H9 (cell line): ENCODE data around the gene TMED7. TPM values are rescaled to one million over a fixed set of nuclear protein-coding genes. Genes with fewer than 3 reads are reported as not detected.

Experiments
- DNase-seq: peaks from one replicate; pipeline ENCODE4 v3.0.0-alpha.2; 2017
- H2AFZ ChIP-seq: one replicate; pipeline ENCODE4 v1.6.1; 2013; ENCODE audit warnings: mild to moderate bottlenecking, low read length, control low read depth, moderate library complexity
- H2AK5ac ChIP-seq: 2 replicates; pipeline ENCODE4 v1.6.1; 2013; ENCODE audit warnings: low read length, control low read depth, mixed read lengths; ENCODE audit not compliant: insufficient read length
- H2BK120ac ChIP-seq: one replicate; pipeline ENCODE4 v1.6.1; 2013; ENCODE audit warnings: low read depth, mild to moderate bottlenecking, low read length, control low read depth, inconsistent platforms; ENCODE audit not compliant: poor library complexity, severe bottlenecking
- H2BK12ac ChIP-seq: 2 replicates; pipeline ENCODE4 v1.6.1; 2013; ENCODE audit warnings: low read length, control low read depth, mixed read lengths, low read depth; ENCODE audit not compliant: insufficient read length
- H2BK15ac ChIP-seq: 2 replicates; pipeline ENCODE4 v1.6.1; 2013; ENCODE audit warnings: low read depth, low read length, control low read depth
- H2BK20ac ChIP-seq: one replicate; pipeline ENCODE4 v1.6.1; 2013; ENCODE audit warnings: low read depth, mild to moderate bottlenecking, low read length, control low read depth, inconsistent platforms; ENCODE audit not compliant: poor library complexity, severe bottlenecking
- H2BK5ac ChIP-seq: 2 replicates; pipeline ENCODE4 v1.6.1; 2013; ENCODE audit warnings: low read length, control low read depth, mixed read lengths; ENCODE audit not compliant: insufficient read length
- H3K14ac ChIP-seq: 2 replicates; pipeline ENCODE4 v1.6.1; 2013; ENCODE audit warnings: low read length, control low read depth; ENCODE audit not compliant: insufficient read depth
- H3K18ac ChIP-seq: 2 replicates; pipeline ENCODE4 v1.6.1; 2013; ENCODE audit warnings: low read depth, mild to moderate bottlenecking, mixed read lengths, low read length, control low read depth; ENCODE audit not compliant: insufficient read length
- H3K23ac ChIP-seq: 2 replicates; pipeline ENCODE4 v1.6.1; 2013; ENCODE audit warnings: low read length, control low read depth, mixed read lengths, low read depth; ENCODE audit not compliant: insufficient read length
- H3K23me2 ChIP-seq: 2 replicates; pipeline ENCODE4 v1.6.1; 2013; ENCODE audit warnings: low read depth, mild to moderate bottlenecking, mixed read lengths, low read length, control low read depth; ENCODE audit not compliant: insufficient read length, poor library complexity, severe bottlenecking
- H3K27ac ChIP-seq: 2 replicates; pipeline ENCODE4 v1.5.1; 2013; ENCODE audit warnings: low read length, control low read depth, mixed read lengths, low read depth; ENCODE audit not compliant: insufficient read length
- H3K27me3 ChIP-seq: 2 replicates; pipeline ENCODE4 v1.6.1; 2013; ENCODE audit warnings: low read length, control low read depth, inconsistent platforms; ENCODE audit not compliant: insufficient read depth
- H3K4ac ChIP-seq: 2 replicates; pipeline ENCODE4 v1.6.1; 2013; ENCODE audit warnings: low read depth, mild to moderate bottlenecking, control low read depth, inconsistent platforms, low read length, moderate library complexity
- H3K4me1 ChIP-seq: 2 replicates; pipeline ENCODE4 v1.6.1; 2013; ENCODE audit warnings: low read length, control low read depth, inconsistent platforms; ENCODE audit not compliant: insufficient read depth
- H3K4me2 ChIP-seq: 2 replicates; pipeline ENCODE4 v1.6.1; 2013; ENCODE audit warnings: low read length, control low read depth, mixed read lengths; ENCODE audit not compliant: insufficient read length, insufficient read depth
- H3K56ac ChIP-seq: 2 replicates; pipeline ENCODE4 v1.6.1; 2013; ENCODE audit warnings: low read depth, mild to moderate bottlenecking, mixed read lengths, low read length, control low read depth; ENCODE audit not compliant: insufficient read length
- H3K79me1 ChIP-seq: 2 replicates; pipeline ENCODE4 v1.6.1; 2013; ENCODE audit warnings: low read depth, mild to moderate bottlenecking, moderate library complexity, low read length, control low read depth, inconsistent platforms; ENCODE audit not compliant: insufficient read depth, poor library complexity, severe bottlenecking
- H3K79me2 ChIP-seq: 2 replicates; pipeline ENCODE4 v1.6.1; 2013; ENCODE audit warnings: low read length, control low read depth, inconsistent platforms; ENCODE audit not compliant: insufficient read depth
- H3K9ac ChIP-seq: 2 replicates; pipeline ENCODE4 v1.6.1; 2013; ENCODE audit warnings: low read length, control low read depth, mixed read lengths; ENCODE audit not compliant: insufficient read length; ENCODE audit errors: extremely low read depth
- H3K9me3 ChIP-seq: one replicate; pipeline ENCODE4 v1.6.1; 2013; ENCODE audit warnings: low read depth, low read length, inconsistent platforms; ENCODE audit not compliant: control insufficient read depth
- H3T11ph ChIP-seq: one replicate; pipeline ENCODE4 v1.6.1; 2013; ENCODE audit warnings: mild to moderate bottlenecking, low read length, control low read depth, inconsistent platforms
- H4K20me1 ChIP-seq: one replicate; pipeline ENCODE4 v1.6.1; 2013; ENCODE audit not compliant: control insufficient read depth, insufficient read length, insufficient read depth
- H4K5ac ChIP-seq: 2 replicates; pipeline ENCODE4 v1.6.1; 2013; ENCODE audit warnings: low read depth, mild to moderate bottlenecking, mixed read lengths, low read length, control low read depth; ENCODE audit not compliant: insufficient read length
- H4K8ac ChIP-seq: replicated peaks from 2 replicates; pipeline ENCODE4 v1.6.1; 2013; ENCODE audit warnings: low read length, control low read depth, mixed read lengths, low read depth; ENCODE audit not compliant: insufficient read length
- H4K91ac ChIP-seq: 2 replicates; pipeline ENCODE4 v1.6.1; 2013; ENCODE audit warnings: low read depth, mild to moderate bottlenecking, moderate library complexity, mixed read lengths, low read length, control low read depth; ENCODE audit not compliant: insufficient read length
- H3K27ac Mint-ChIP-seq, 3 experiments: 2 replicates in 2 of 3; 3 replicates in 1 of 3; pipeline ENCODE4 v1.8.0; 2020 to 2021; ENCODE audit warnings: mixed read lengths in 3 of 3, mild to moderate bottlenecking in 1 of 3, moderate library complexity in 1 of 3
- H3K27me3 Mint-ChIP-seq: 2 replicates; pipeline ENCODE4 v1.8.0; 2021; ENCODE audit warnings: low read depth, mild to moderate bottlenecking, moderate library complexity, mixed read lengths
- H3K36me3 Mint-ChIP-seq, 3 experiments: 2 replicates in 2 of 3; 3 replicates in 1 of 3; pipeline ENCODE4 v1.8.0; 2020 to 2021; ENCODE audit warnings: low read depth in 3 of 3, mixed read lengths in 3 of 3; ENCODE audit not compliant: insufficient read depth in 1 of 3
- H3K4me1 Mint-ChIP-seq, 2 experiments: 2 replicates each; pipeline ENCODE4 v1.8.0; 2020; ENCODE audit warnings: mixed read lengths in 2 of 2
- H3K4me3 Mint-ChIP-seq, 2 experiments: 2 replicates in 1 of 2; 3 replicates in 1 of 2; pipeline ENCODE4 v1.8.0; 2020 to 2021; ENCODE audit warnings: mild to moderate bottlenecking in 2 of 2, mixed read lengths in 2 of 2, moderate library complexity in 1 of 2
- H3K9me3 Mint-ChIP-seq, 2 experiments: 2 replicates in 1 of 2; 3 replicates in 1 of 2; pipeline ENCODE4 v1.8.0; 2020; ENCODE audit warnings: mild to moderate bottlenecking in 2 of 2, mixed read lengths in 2 of 2, moderate library complexity in 1 of 2
- WGBS: extraction: QIAGEN DNeasy Blood & Tissue Kit; methylation state at CpG from one replicate; pipeline ENCODE4 v1.1.7; 2013; ENCODE audit warnings: missing lambda C conversion rate, low lambda C conversion rate, mixed read lengths; ENCODE audit not compliant: insufficient read length; ENCODE audit errors: extremely low coverage; 5-methylcytosine and 5-hydroxymethylcytosine counted together
- total RNA-seq: library from RNA; stranded (reverse); gene quantifications from 2 replicates; pipeline ENCODE4 v1.2.1, GENCODE V29; 2021
- TF ChIP-seq, protein P1 (sequence below): fragments of 200-600 bp; sonication (generic); conservative IDR thresholded peaks from 3 replicates; pipeline ENCODE4 v1.8.0; 2021; ENCODE audit warnings: antibody characterized with exemption, mild to moderate bottlenecking

The TMED7 gene
- total RNA-seq, 1 experiment from 2014 or later: 68.8 TPM

DNA sequence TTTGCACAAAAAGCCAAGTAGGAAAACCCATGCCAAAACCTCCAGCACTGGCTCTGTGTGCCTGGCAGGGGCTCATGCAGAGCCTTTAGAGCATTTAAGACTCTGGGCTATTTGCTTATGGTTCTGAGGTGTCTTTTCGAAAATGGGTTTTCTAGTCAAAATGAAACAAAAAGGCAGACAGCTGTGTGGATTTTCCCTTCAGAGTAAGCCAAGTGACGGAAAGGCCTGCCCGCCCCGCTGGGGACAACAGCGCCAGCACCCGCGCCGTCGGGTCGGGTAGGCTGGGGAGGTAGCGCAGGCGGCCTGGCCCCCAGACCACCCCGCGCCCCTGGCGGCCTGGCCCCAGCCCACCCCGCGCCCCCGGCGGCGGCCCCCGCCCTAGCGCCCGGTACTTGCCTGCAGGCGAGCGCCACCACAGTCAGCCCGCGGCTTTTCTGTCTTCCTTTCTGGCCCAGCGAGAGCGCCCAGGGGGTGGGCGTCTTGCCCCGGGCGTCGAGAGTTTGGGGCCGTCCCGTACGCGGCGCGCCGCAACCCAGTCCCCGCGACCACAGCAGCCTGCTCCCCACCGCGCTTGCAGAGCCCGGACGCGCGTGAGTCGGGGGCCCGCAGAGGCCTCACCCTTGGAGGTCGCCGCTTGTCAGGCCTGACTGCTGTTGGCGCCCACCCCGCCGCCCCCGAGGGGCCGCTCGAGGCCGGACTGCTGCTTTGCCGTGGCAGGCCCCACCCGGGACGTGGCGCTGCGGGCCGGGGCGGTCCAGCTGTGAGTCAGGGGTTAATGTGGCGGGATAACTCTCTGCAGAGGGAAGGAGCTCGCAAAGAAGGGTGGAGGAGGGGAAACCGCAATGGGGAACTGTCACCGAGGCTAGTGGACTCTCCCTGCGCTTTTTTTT, 23.9 kb downstream of the TMED7 start, which contains the start of gene TICAM2:
Gene TICAM2, minus strand, starts transcription at position 779 of the 890 bp plus-strand sequence. CDS start 21,223 bp downstream, outside the sequence.
- Histone ChIP-seq H2BK120ac (no peak within 1 kb of the TSS), H4K5ac (no peak within 1 kb of the TSS), H3K27me3 (no peaks in the 10 kb centered on the region), H2BK12ac (no peak within 1 kb of the TSS), H4K8ac (no peak within 1 kb of the TSS), H2AK5ac (no peak within 1 kb of the TSS), H3K9ac (no peak within 1 kb of the TSS), H3K4ac (no peak within 1 kb of the TSS), H3K18ac (no peak within 1 kb of the TSS), H3K4me2 (peak within 1 kb of the TSS; percentile 37), H3K79me1 (no peaks in the 10 kb centered on the region), H3K4me1 (peaks cover 2% of the 10 kb centered on the region; the same call in 1 of the 2 replicates), H3K27ac (no peak within 1 kb of the TSS), H3K23ac (no peak within 1 kb of the TSS), H3K56ac (no peak within 1 kb of the TSS), H3K23me2 (peaks cover 10% of the 10 kb centered on the region), H2BK5ac (no peak within 1 kb of the TSS), H4K91ac (no peak within 1 kb of the TSS), H3K79me2 (no peaks in the 10 kb centered on the region), H4K20me1 (no peaks in the 10 kb centered on the region), H2AFZ (peak within 1 kb of the TSS; percentile 32), H3K9me3 (no peaks in the 10 kb centered on the region), H3K14ac (peak within 1 kb of the TSS; percentile 69), H3T11ph (no peak within 1 kb of the TSS), H2BK20ac (no peak within 1 kb of the TSS), H2BK15ac (no peak within 1 kb of the TSS)
- Mint-ChIP-seq H3K9me3 (no peaks in the 10 kb centered on the region), H3K27ac (no peak within 1 kb of the TSS; a peak in 1 of 7 replicates), H3K4me3 (peak within 1 kb of the TSS; percentile 46 to 69), H3K27me3 (no peaks in the 10 kb centered on the region), H3K4me1 (peaks cover 21 to 24% of the 10 kb centered on the region in 2 experiments), H3K36me3 (peaks cover 0 to 6% (median 2%) of the 10 kb centered on the region in 3 experiments; a peak in 2 of 7 replicates)
- WGBS: no CpG with 5 or more reads among the region's 71 CpGs
- TF ChIP-seq, protein P1, sequence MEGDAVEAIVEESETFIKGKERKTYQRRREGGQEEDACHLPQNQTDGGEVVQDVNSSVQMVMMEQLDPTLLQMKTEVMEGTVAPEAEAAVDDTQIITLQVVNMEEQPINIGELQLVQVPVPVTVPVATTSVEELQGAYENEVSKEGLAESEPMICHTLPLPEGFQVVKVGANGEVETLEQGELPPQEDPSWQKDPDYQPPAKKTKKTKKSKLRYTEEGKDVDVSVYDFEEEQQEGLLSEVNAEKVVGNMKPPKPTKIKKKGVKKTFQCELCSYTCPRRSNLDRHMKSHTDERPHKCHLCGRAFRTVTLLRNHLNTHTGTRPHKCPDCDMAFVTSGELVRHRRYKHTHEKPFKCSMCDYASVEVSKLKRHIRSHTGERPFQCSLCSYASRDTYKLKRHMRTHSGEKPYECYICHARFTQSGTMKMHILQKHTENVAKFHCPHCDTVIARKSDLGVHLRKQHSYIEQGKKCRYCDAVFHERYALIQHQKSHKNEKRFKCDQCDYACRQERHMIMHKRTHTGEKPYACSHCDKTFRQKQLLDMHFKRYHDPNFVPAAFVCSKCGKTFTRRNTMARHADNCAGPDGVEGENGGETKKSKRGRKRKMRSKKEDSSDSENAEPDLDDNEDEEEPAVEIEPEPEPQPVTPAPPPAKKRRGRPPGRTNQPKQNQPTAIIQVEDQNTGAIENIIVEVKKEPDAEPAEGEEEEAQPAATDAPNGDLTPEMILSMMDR: peak; percentile 44; the same call in 2 of the 3 replicates
- DNase-seq: peak; percentile 67
